HEK293 (cell line): ENCODE measurements around the gene IGF1R.

Source experiments
- CTCF ChIA-PET: fragments of 350-600 bp; formaldehyde crosslinking; extraction: SDS; loops from one replicate; lab custom pipeline; 2021; ENCODE audit warnings: antibody characterized with exemption; lab: Yijun Ruan, JAX
- POLR2A ChIA-PET: fragments of 300-600 bp; formaldehyde crosslinking; extraction: SDS; loops from one replicate; lab custom pipeline; 2020; ENCODE audit warnings: antibody characterized with exemption, inconsistent platforms; lab: Yijun Ruan, JAX
- H3K27ac ChIP-seq: fragments of 200-500 bp; sonication (Bioruptor generic); 2 replicates; pipeline ENCODE4 v1.5.1; 2014; ENCODE audit warnings: low read depth, low read length, control low read depth, inconsistent platforms; ENCODE audit errors: extremely low read depth
- H3K36me3 ChIP-seq, 2 experiments: fragments of 200-500 bp in 1 of 2; sonication (Bioruptor generic) in 1 of 2; 1 replicate in 1 of 2; 2 replicates in 1 of 2; pipeline ENCODE4 v1.5.1; 2014 to 2017; ENCODE audit warnings: inconsistent platforms in 2 of 2, low read length in 2 of 2; ENCODE audit not compliant: control insufficient read depth in 2 of 2, insufficient read depth in 1 of 2
- H3K4me1 ChIP-seq: fragments of 200-500 bp; sonication (Bioruptor generic); 2 replicates; pipeline ENCODE4 v1.5.1; 2014; ENCODE audit warnings: mild to moderate bottlenecking, low read length, inconsistent platforms; ENCODE audit not compliant: control insufficient read depth, insufficient read depth
- H3K4me3 ChIP-seq: 2 replicates; pipeline ENCODE4 v1.5.1; 2011; ENCODE audit warnings: low read depth, mild to moderate bottlenecking, control low read depth, low read length, moderate library complexity
- H3K9me3 ChIP-seq: fragments of 200-500 bp; sonication (Bioruptor generic); 2 replicates; pipeline ENCODE4 v1.5.1; 2014; ENCODE audit warnings: low read depth, low read length, inconsistent platforms; ENCODE audit not compliant: control insufficient read depth, insufficient read depth
- FEZF1 ChIP-seq: fragments of 450-650 bp; formaldehyde crosslinking; IDR thresholded peaks from 2 replicates; pipeline ENCODE4 v1.5.1; 2016; ENCODE audit warnings: missing biosample characterization, missing genetic modification characterization
- GFI1B ChIP-seq: fragments of 450-650 bp; formaldehyde crosslinking; IDR thresholded peaks from 2 replicates; pipeline ENCODE4 v1.5.1; 2016; ENCODE audit warnings: missing biosample characterization, missing genetic modification characterization
- GLIS2 ChIP-seq: fragments of 450-650 bp; formaldehyde crosslinking; IDR thresholded peaks from 2 replicates; pipeline ENCODE4 v1.5.1; 2016; ENCODE audit warnings: missing biosample characterization, missing genetic modification characterization
- KLF17 ChIP-seq: fragments of 450-650 bp; formaldehyde crosslinking; IDR thresholded peaks from 2 replicates; pipeline ENCODE4 v1.5.1; 2016; ENCODE audit warnings: missing biosample characterization, missing genetic modification characterization
- PBX3 ChIP-seq: sonication (generic); formaldehyde crosslinking; IDR thresholded peaks from 2 replicates; pipeline ENCODE4 v1.8.1; 2022; ENCODE audit warnings: mild to moderate bottlenecking, moderate library complexity, missing genetic modification reagents
- SP7 ChIP-seq: fragments of 450-650 bp; formaldehyde crosslinking; IDR thresholded peaks from 2 replicates; pipeline ENCODE4 v1.5.1; 2016; ENCODE audit warnings: missing biosample characterization, missing genetic modification characterization
- ZFP37 ChIP-seq: fragments of 450-650 bp; formaldehyde crosslinking; IDR thresholded peaks from 2 replicates; pipeline ENCODE4 v1.5.1; 2016; ENCODE audit warnings: missing biosample characterization, missing genetic modification characterization
- ZNF133 ChIP-seq: fragments of 450-650 bp; formaldehyde crosslinking; IDR thresholded peaks from 2 replicates; pipeline ENCODE4 v1.5.1; 2016; ENCODE audit warnings: missing biosample characterization, missing genetic modification characterization
- ZNF138 ChIP-seq: fragments of 450-650 bp; formaldehyde crosslinking; IDR thresholded peaks from 2 replicates; pipeline ENCODE4 v1.5.1; 2016; ENCODE audit warnings: missing biosample characterization, missing genetic modification characterization, borderline replicate concordance
- ZNF146 ChIP-seq: fragments of 450-650 bp; formaldehyde crosslinking; IDR thresholded peaks from 2 replicates; pipeline ENCODE4 v1.5.1; 2016; ENCODE audit warnings: missing biosample characterization, missing genetic modification characterization
- ZNF175 ChIP-seq: fragments of 450-650 bp; formaldehyde crosslinking; IDR thresholded peaks from 2 replicates; pipeline ENCODE4 v1.5.1; 2016; ENCODE audit warnings: missing biosample characterization, missing genetic modification characterization
- ZNF202 ChIP-seq: fragments of 450-650 bp; formaldehyde crosslinking; IDR thresholded peaks from 2 replicates; pipeline ENCODE4 v1.5.1; 2016; ENCODE audit warnings: missing biosample characterization, missing genetic modification characterization, borderline replicate concordance
- ZNF223 ChIP-seq: fragments of 450-650 bp; formaldehyde crosslinking; IDR thresholded peaks from 2 replicates; pipeline ENCODE4 v1.5.1; 2016; ENCODE audit warnings: missing biosample characterization, missing genetic modification characterization
- ZNF23 ChIP-seq: fragments of 450-650 bp; formaldehyde crosslinking; IDR thresholded peaks from 2 replicates; pipeline ENCODE4 v1.5.1; 2016; ENCODE audit warnings: missing biosample characterization, missing genetic modification characterization, borderline replicate concordance
- ZNF350 ChIP-seq: fragments of 450-650 bp; formaldehyde crosslinking; IDR thresholded peaks from 2 replicates; pipeline ENCODE4 v1.5.0; 2017; ENCODE audit warnings: missing biosample characterization, mild to moderate bottlenecking, missing genetic modification characterization
- ZNF362 ChIP-seq: fragments of 450-650 bp; formaldehyde crosslinking; IDR thresholded peaks from 2 replicates; pipeline ENCODE4 v1.5.1; 2016; ENCODE audit warnings: missing biosample characterization, missing genetic modification characterization
- ZNF398 ChIP-seq: fragments of 450-650 bp; formaldehyde crosslinking; IDR thresholded peaks from 2 replicates; pipeline ENCODE4 v1.5.1; 2017; ENCODE audit warnings: missing biosample characterization, missing genetic modification characterization
- ZNF416 ChIP-seq: fragments of 450-650 bp; formaldehyde crosslinking; IDR thresholded peaks from 2 replicates; pipeline ENCODE4 v1.5.1; 2016; ENCODE audit warnings: missing biosample characterization, missing genetic modification characterization
- ZNF510 ChIP-seq: fragments of 450-650 bp; formaldehyde crosslinking; IDR thresholded peaks from 2 replicates; pipeline ENCODE4 v1.5.1; 2018; ENCODE audit warnings: mild to moderate bottlenecking, missing genetic modification characterization, missing biosample characterization; ENCODE audit not compliant: insufficient replicate concordance
- ZNF561 ChIP-seq: fragments of 450-650 bp; IDR thresholded peaks from 2 replicates; pipeline ENCODE4 v1.5.1; 2018; ENCODE audit warnings: missing biosample characterization, missing genetic modification characterization, borderline replicate concordance
- ZNF621 ChIP-seq: fragments of 450-650 bp; formaldehyde crosslinking; IDR thresholded peaks from 2 replicates; pipeline ENCODE4 v1.5.1; 2017; ENCODE audit warnings: missing biosample characterization, missing genetic modification characterization
- ZNF626 ChIP-seq: fragments of 450-650 bp; sonication (Bioruptor Pico); formaldehyde crosslinking; IDR thresholded peaks from 2 replicates; pipeline ENCODE4 v1.5.1; 2018; ENCODE audit warnings: missing biosample characterization, missing genetic modification characterization, inconsistent platforms
- ZNF777 ChIP-seq: fragments of 450-650 bp; formaldehyde crosslinking; IDR thresholded peaks from 2 replicates; pipeline ENCODE4 v1.5.1; 2017; ENCODE audit warnings: missing biosample characterization, missing genetic modification characterization, borderline replicate concordance
- ZNF791 ChIP-seq: fragments of 450-650 bp; formaldehyde crosslinking; IDR thresholded peaks from 2 replicates; pipeline ENCODE4 v1.5.1; 2016; ENCODE audit warnings: missing biosample characterization, missing genetic modification characterization
- ZSCAN5A ChIP-seq: fragments of 450-650 bp; formaldehyde crosslinking; IDR thresholded peaks from 2 replicates; pipeline ENCODE4 v1.5.1; 2016; ENCODE audit warnings: missing biosample characterization, missing genetic modification characterization

The IGF1R gene

GRCh38 chr15:98998279-98998678, 349.9 kb downstream of the IGF1R start:
- no peaks in the 10 kb centered on the region for H3K36me3 ChIP-seq
- POLR2A ChIA-PET = interaction anchor here (0.7 to 1.5 kb wide), 2 partner anchors 16 to 414 kb away, joined by 4 read pairs; no protein-coding TSS in a partner anchor
- H3K4me3 ChIP-seq = no peak overlapping the region
- H3K27ac ChIP-seq = no peak overlapping the region
- TF ChIP-seq ZNF626 (tag by site-specific recombination) (no peak), KLF17 (no peak), ZNF398 (tag by site-specific recombination) (no peak), ZNF138 (tag by site-specific recombination) (no peak), ZNF362 (tag by site-specific recombination) (no peak), ZNF561 (tag by site-specific recombination) (no peak), GFI1B (tag by site-specific recombination) (no peak), ZNF23 (no peak), ZNF146 (tag by site-specific recombination) (no peak), ZNF350 (tag by site-specific recombination) (no peak), ZSCAN5A (tag by site-specific recombination) (no peak)
- TF ChIP-seq, all 188 proteins: peak for 0
- CTCF ChIA-PET = interaction anchor here (1.2 kb wide), 1 partner anchor 11 kb away, joined by 3 read pairs; no protein-coding TSS in a partner anchor
- no peaks in the 10 kb centered on the region for H3K9me3 ChIP-seq
- no peaks in the 10 kb centered on the region for H3K4me1 ChIP-seq

- Histone ChIP-seq H3K4me1 (no peaks in the 10 kb centered on the region), H3K36me3 (no peaks in the 10 kb centered on the region), H3K27ac (no peak overlapping the region), H3K9me3 (no peaks in the 10 kb centered on the region), H3K4me3 (no peak overlapping the region)
- ChIA-PET POLR2A (no interaction called here), CTCF (no interaction called here)
- TF ChIP-seq ZNF510 (tag by site-specific recombination) (no peak), PBX3 (CRISPR knock-in tag) (no peak), ZNF416 (tag by site-specific recombination) (no peak), ZNF223 (tag by site-specific recombination) (no peak), ZFP37 (tag by site-specific recombination) (no peak), ZNF791 (tag by site-specific recombination) (no peak), SP7 (tag by site-specific recombination) (no peak), FEZF1 (tag by site-specific recombination) (no peak), ZNF777 (no peak), GLIS2 (tag by site-specific recombination) (no peak), ZNF175 (tag by site-specific recombination) (no peak), ZNF621 (tag by site-specific recombination) (no peak), ZNF202 (tag by site-specific recombination) (no peak), ZNF133 (tag by site-specific recombination) (no peak)
Measured at GRCh38 chr15:98999233-98999632, 350.9 kb downstream of the IGF1R start.
